Activated CD4-positive, CD25-positive, alpha-beta regulatory T cell treated with anti-CD3 and anti-CD28 coated beads, Interleukin-2, amount 50 U/mL, for 24 hours (primary cell): Measurements from ENCODE around the gene PSMA1.

Experiments
- ATAC-seq, 2 donors: fragments of 150-1000 bp; cut with Tn5 transposase; one replicate each; pipeline ENCODE4 v1.10.0; 2021; ENCODE audit warnings: mild to moderate bottlenecking in 1 of 2, moderate library complexity in 1 of 2

Gene PSMA1

GRCh38 chr11:14529321-14529720, 9.1 kb upstream of the PSMA1 start:
- no peak for ATAC-seq

GRCh38 chr11:14522801-14523200, 2.6 kb upstream of the PSMA1 start:
- ATAC-seq: no peak

DNA sequence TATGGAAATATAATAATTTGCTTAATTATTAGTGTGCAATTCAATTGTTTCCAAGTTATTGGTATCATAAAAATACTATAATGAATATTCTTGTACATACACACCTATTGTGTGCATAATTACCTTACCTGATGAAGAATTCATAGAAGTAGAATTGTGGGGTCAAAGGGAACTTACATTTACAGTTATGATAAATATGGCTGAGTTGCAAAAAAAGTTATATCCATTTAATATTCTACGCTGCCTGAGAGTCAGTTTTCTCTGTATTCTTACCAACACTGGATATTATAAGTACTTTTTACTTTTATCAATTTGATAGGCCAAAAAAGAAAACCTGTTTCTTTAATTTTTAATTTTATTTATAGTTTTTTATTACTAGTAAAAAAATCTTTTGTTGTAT, 2.1 kb upstream of the PSMA1 start:
- ATAC-seq: no peak

DNA sequence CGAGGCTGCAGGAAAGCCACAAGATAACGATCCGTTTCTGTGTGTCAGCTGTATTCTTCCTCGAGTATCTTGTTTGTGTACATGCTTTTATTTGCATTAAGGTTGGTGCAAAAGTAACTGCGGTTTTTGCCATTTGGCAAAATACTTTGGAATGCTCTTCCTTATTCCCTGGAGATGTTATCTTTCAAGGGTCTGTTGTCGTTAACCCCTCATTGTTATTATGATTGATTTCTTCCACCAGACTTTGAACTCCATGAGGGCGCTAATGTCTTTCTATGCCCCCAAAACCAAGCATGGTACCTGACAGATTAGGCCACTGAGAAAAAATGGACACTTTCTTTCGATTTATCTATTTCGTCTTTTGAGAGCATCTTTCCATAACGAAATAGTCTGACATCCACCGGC, 563 bp upstream of the PSMA1 start:
- no peak for ATAC-seq

- ATAC-seq: peak; percentile 63 to 64
Observed at GRCh38 chr11:14519597-14519916, 629 bp downstream of the PSMA1 start.

- ATAC-seq: no peak
Observed at GRCh38 chr11:14518820-14519219, 1.4 kb downstream of the PSMA1 start.

GRCh38 chr11:14513800-14514199, 6.4 kb downstream of the PSMA1 start:
- no peak for ATAC-seq

DNA sequence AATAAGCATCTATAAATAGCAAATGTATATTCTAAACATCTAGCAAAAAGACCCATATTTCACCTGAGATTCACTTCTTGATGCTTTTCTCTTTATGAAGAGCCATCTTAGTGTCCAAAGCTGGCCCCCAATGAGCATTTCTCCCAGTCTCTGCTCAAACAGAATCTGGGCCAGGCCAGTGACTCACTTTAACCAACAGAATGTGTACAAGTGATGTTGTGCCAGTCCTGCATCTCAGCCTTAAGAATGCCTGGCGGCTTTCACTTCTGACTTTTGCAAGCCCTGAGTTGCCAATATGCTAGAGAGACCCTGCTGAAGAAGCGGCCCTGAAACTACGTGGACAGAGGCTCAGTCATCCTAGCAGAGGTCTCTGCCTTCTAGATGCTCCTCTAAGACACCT, 13.7 kb downstream of the PSMA1 start:
- ATAC-seq: no peak

DNA sequence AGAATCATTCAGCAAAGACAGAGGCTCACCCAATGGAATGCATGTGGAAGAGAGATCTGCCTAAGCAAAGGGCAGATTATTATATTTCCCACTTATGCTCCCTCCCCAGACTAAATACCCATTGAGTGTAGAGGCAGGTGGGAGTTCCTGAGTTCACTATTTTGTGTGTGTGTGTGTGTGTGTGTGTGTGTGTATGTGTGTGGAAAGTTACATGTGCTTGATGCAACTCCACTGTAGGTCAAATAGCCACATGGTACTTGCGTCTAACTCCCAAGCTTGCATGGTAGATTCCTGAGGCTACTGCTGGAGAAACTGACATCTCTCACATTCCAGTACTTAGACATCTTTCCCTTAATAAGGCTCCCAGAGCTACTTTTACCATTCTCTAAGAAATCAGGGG, 17.2 kb downstream of the PSMA1 start:
- ATAC-seq: no peak

GRCh38 chr11:14502039-14502438, 18.1 kb downstream of the PSMA1 start:
- ATAC-seq: no peak

DNA sequence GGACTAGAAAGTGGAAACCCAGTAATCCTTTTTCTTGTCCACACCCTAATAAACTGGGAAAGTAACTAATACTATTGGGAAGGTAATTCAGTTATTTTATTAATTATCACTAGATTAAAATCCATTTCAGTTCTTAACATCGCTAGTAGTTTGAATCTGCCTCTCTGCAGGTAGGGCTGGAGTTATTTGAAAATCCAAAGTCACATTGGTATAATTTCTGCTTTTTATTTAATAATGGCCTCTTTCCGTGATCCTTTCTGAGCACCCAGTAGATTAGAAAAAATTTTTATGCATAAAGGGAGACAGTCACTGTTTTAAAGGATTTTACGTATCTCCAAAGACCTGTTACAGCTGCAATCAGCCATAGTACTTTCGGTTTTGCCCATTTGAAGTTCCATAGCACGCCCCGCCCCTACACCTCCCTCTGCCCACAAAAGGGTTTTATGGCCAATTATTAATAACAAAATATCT, 20.0 kb downstream of the PSMA1 start:
- ATAC-seq: peak; percentile 37 to 44

- peak; percentile 97 to 99 for ATAC-seq
Observed at GRCh38 chr11:14499560-14500180, 20.5 kb downstream of the PSMA1 start, which contains the start of gene COPB1. TSS of gene COPB1 (minus strand) at chr11:14499811. CDS start at chr11:14498928, 883 bp downstream.

DNA sequence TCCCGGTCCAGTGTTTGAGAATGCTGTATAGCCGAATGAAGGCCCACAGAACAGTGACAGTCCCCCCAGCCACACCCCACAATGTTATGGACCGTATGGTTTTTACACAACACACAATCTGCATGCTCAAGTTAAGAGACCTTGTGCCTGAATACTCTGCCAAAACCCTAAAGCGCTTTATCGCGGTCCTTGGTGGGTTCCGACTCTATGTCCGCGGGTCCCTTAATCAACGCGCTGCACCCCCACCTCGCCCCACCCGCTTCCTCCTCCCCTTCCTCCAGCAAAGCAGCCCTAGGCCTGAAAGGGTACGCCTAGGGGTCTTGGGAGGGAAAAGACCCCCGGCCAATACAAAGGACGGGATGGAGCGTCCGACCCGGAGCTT, 21.0 kb downstream of the PSMA1 start:
- peak; percentile 18 to 22 for ATAC-seq

DNA sequence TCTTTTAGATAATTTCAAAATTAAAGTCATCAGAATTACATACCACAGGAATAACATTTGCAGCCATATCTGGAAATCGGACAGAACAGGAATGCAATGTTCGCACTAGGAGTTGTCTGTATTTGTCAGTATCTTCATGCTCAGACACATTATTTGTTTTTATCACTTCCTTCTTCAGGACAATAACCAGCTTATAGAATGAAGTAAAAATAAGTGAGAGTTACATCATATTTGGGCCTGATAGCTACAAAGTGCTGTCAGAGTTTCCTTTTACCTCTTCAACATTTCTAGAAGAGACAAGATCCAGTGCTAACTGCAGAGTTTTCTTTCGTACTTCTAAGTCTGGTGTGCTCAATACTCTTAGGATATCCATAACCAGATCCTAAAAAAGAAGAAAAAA, 39.5 kb downstream of the PSMA1 start:
- peak in 1 of 2 donors; percentile 36 for ATAC-seq

- ATAC-seq: no peak
Observed at GRCh38 chr11:14471127-14471526, 49.1 kb downstream of the PSMA1 start.

GRCh38 chr11:14463623-14464022, 56.6 kb downstream of the PSMA1 start:
- no peak for ATAC-seq

DNA sequence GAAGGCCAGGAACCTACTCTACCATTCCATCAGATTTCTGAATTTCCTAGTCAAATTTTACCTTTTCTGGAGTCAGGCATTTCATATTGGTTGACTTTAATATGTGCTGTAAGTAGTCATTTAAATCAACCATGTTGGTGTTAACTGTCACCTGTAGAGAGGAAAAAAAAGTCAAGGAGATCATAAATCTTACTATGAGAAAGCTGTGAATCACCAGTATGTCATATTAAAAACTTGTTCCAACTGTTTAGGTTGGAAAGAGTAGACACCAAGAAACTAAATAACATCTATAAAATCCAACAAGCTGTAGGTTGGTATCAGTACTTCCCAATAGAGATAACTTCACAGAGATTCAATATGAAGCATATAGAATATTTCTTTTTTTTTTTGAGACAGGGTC, 60.0 kb downstream of the PSMA1 start:
- ATAC-seq: no peak

- ATAC-seq: no peak
Observed at GRCh38 chr11:14458377-14458776, 61.8 kb downstream of the PSMA1 start.

DNA sequence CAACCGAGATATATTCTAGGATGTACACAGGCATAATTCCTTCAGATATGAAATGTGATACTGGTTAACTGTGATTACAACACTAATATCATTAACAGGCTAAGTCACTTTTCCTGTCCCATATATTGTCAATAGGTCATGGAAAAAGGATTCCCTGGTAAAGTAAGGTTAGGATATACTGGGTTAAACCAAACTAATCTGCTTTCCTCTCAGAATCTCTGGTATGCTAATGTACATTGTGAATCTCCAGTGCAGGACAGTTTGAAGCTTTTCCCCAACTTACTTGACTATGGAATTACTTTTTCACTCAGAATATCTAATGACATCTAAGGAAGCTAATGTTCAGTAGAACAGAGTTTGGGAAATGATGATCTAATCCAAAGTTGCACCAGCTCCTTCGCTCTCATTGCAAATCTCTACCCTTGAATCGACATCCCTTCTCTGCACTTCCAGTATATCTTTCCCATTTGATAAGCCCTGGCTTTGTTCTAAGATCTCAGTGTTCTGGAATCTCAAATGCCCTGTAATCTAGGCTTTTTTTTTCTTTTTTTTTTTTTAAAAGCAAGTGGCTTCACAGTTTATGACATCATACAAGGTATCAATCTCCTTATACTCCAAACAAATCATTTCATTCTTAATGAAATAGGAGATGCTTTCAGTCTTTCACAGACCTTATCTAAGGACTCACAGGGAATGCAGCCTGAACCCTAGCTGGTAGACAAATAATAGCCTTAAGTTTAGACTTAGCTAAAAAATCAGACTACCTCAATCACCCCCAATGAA, 64.3 kb downstream of the PSMA1 start:
- no peak for ATAC-seq
